ENCODE measurements around the gene RASGRP2.
A peak's percentile ranks its signal among the peaks of the same experiment; 100 is the strongest.

Gene RASGRP2

GRCh38 chr11:64743591-64744543 is at the start of gene RASGRP2:
TSS of gene RASGRP2 (minus strand) at chr11:64744142. CDS start at chr11:64742866, 1,276 bp downstream.
- DNase-seq (ENCODE audit: low read depth, low spot score), result peak; percentile 45

- DNase-seq (ENCODE audit: low read depth, low spot score), result no peak
These were observed 48.5 kb upstream of the RASGRP2 start for GRCh38 chr11:64792482-64792881.

- DNase-seq (ENCODE audit: low read depth, low spot score), result no peak
These were observed 47.9 kb upstream of the RASGRP2 start for GRCh38 chr11:64791781-64792291.

GRCh38 chr11:64790205-64791095 is 46.5 kb upstream of the RASGRP2 start:
- no peak for DNase-seq (ENCODE audit: low read depth, low spot score)

GRCh38 chr11:64789331-64790204 is 45.6 kb upstream of the RASGRP2 start:
- DNase-seq (ENCODE audit: low read depth, low spot score), result no peak

- DNase-seq (ENCODE audit: low read depth, low spot score), result no peak
These were observed 44.6 kb upstream of the RASGRP2 start for GRCh38 chr11:64788321-64789215.

- DNase-seq (ENCODE audit: low read depth, low spot score), result no peak
These were observed 43.8 kb upstream of the RASGRP2 start for GRCh38 chr11:64787526-64788320.

- DNase-seq (ENCODE audit: low read depth, low spot score), result no peak
These were observed 42.4 kb upstream of the RASGRP2 start for GRCh38 chr11:64786308-64786707.

GRCh38 chr11:64784813-64785581 is 41.1 kb upstream of the RASGRP2 start:
- no peak for DNase-seq (ENCODE audit: low read depth, low spot score)

- DNase-seq (ENCODE audit: low read depth, low spot score), result peak; percentile 99
These were observed 34.7 kb upstream of the RASGRP2 start, which contains the start of gene SF1 for GRCh38 chr11:64778473-64779298. TSS of gene SF1 (minus strand) at chr11:64778542. CDS start at chr11:64778392, 150 bp downstream.

GRCh38 chr11:64778223-64778472 is 34.2 kb upstream of the RASGRP2 start:
- no peak for DNase-seq (ENCODE audit: low read depth, low spot score)

GRCh38 chr11:64777449-64778222 is 33.7 kb upstream of the RASGRP2 start:
- peak; percentile 47 for DNase-seq (ENCODE audit: low read depth, low spot score)

GRCh38 chr11:64776875-64777274 is 32.9 kb upstream of the RASGRP2 start:
- DNase-seq (ENCODE audit: low read depth, low spot score), result no peak

- no peak for DNase-seq (ENCODE audit: low read depth, low spot score)
These were observed 32.5 kb upstream of the RASGRP2 start for GRCh38 chr11:64776425-64776824.

GRCh38 chr11:64774144-64774543 is 30.2 kb upstream of the RASGRP2 start:
- no peak for DNase-seq (ENCODE audit: low read depth, low spot score)

- no peak for DNase-seq (ENCODE audit: low read depth, low spot score)
These were observed 28.5 kb upstream of the RASGRP2 start for GRCh38 chr11:64772303-64773018.

Data from activated naive CD8-positive, alpha-beta T cell treated with anti-CD3 and anti-CD28 coated beads, Interleukin-2, amount 50 U/mL, for 16 hours (primary cell).